H1 (cell line): Measurements from ENCODE around the gene C1QL2. TPM values are rescaled to one million over a fixed set of nuclear protein-coding genes. Genes with fewer than 3 reads are reported as not detected.

ENCODE experiments used
- CTCF ChIA-PET: fragments of 300-600 bp; sonication (Branson Sonifier 250); formaldehyde crosslinking; loops from one replicate; lab custom pipeline; 2021; ENCODE audit not compliant: partially characterized antibody; lab: Charles Lee
- POLR2A ChIA-PET: fragments of 300-600 bp; sonication (Branson Sonifier 250); formaldehyde crosslinking; loops from one replicate; lab custom pipeline; 2021; ENCODE audit warnings: inconsistent platforms; ENCODE audit not compliant: partially characterized antibody; lab: Charles Lee
- DNase-seq, 2 experiments: peaks; one replicate each; pipeline versions ENCODE4 v3.0.0 to v3.0.0-alpha.2; 2010 to 2022; ENCODE audit warnings: low spot score in 2 of 2, low read depth in 1 of 2, mixed read lengths in 1 of 2
- FAIRE-seq: peaks from 2 replicates; lab custom pipeline; 2011; peaks lifted over from hg19 to GRCh38; lab: Jason Lieb, UNC
- H2AFZ ChIP-seq: 2 replicates; pipeline ENCODE4 v1.8.1; 2012; ENCODE audit warnings: low read length, inconsistent platforms
- H2AK5ac ChIP-seq: 2 replicates; pipeline ENCODE4 v1.6.1; 2013; ENCODE audit warnings: low read depth, low read length
- H2BK120ac ChIP-seq: replicated peaks from 2 replicates; pipeline ENCODE3; 2013; ENCODE audit warnings: low read depth, low read length, inconsistent platforms
- H2BK12ac ChIP-seq: 2 replicates; pipeline ENCODE4 v1.6.1; 2013; ENCODE audit warnings: low read depth, low read length
- H2BK15ac ChIP-seq: 2 replicates; pipeline ENCODE4 v1.6.1; 2013; ENCODE audit warnings: low read length
- H2BK20ac ChIP-seq: 2 replicates; pipeline ENCODE4 v1.6.1; 2013; ENCODE audit warnings: low read length
- H2BK5ac ChIP-seq: 2 replicates; pipeline ENCODE4 v1.6.1; 2013; ENCODE audit warnings: low read depth, low read length
- H3K14ac ChIP-seq: 2 replicates; pipeline ENCODE4 v1.6.1; 2013; ENCODE audit warnings: inconsistent platforms; ENCODE audit not compliant: insufficient read length
- H3K18ac ChIP-seq: 2 replicates; pipeline ENCODE4 v1.6.1; 2013; ENCODE audit warnings: low read length; ENCODE audit errors: extremely low read depth
- H3K23ac ChIP-seq: 2 replicates; pipeline ENCODE4 v1.6.1; 2013; ENCODE audit warnings: inconsistent platforms; ENCODE audit not compliant: insufficient read length
- H3K23me2 ChIP-seq: 2 replicates; pipeline ENCODE4 v1.6.1; 2013; ENCODE audit warnings: low read depth, low read length
- H3K27ac ChIP-seq: 2 replicates; pipeline ENCODE4 v1.6.1; 2011; ENCODE audit warnings: low read depth, low read length, inconsistent platforms
- H3K27me3 ChIP-seq, 4 experiments: replicated peaks in 1 of 4; 1 replicate in 1 of 4; 2 replicates in 3 of 4; pipeline versions ENCODE4 v1.6.1 to v1.8.1; 2011 to 2013; ENCODE audit warnings: low read length in 3 of 4, mild to moderate bottlenecking in 3 of 4, inconsistent platforms in 2 of 4, mixed read lengths in 2 of 4, moderate library complexity in 1 of 4; ENCODE audit not compliant: control insufficient read depth in 3 of 4, insufficient read depth in 3 of 4; ENCODE audit errors: extremely low read depth in 1 of 4
- H3K36me3 ChIP-seq, 4 experiments: 2 replicates each; pipeline versions ENCODE4 v1.6.1 to v1.8.1; 2011 to 2013; ENCODE audit warnings: mild to moderate bottlenecking in 4 of 4, low read length in 3 of 4, moderate library complexity in 2 of 4, control low read depth in 1 of 4, inconsistent platforms in 1 of 4; ENCODE audit not compliant: insufficient read depth in 4 of 4, control insufficient read depth in 2 of 4
- H3K4ac ChIP-seq: replicated peaks from 2 replicates; pipeline ENCODE3; 2013; ENCODE audit warnings: low read length, low read depth, mixed read lengths, inconsistent platforms; ENCODE audit not compliant: insufficient read length
- H3K4me1 ChIP-seq, 4 experiments: replicated peaks in 1 of 4; 1 replicate in 1 of 4; 2 replicates in 3 of 4; pipeline versions ENCODE4 v1.6.1 to v1.8.1; 2011 to 2013; ENCODE audit warnings: low read length in 3 of 4, inconsistent platforms in 2 of 4, mixed read lengths in 1 of 4; ENCODE audit not compliant: insufficient read depth in 4 of 4, control insufficient read depth in 3 of 4
- H3K4me2 ChIP-seq, 2 experiments: 2 replicates each; pipeline versions ENCODE4 v1.6.1 to v1.8.1; 2011 to 2013; ENCODE audit warnings: low read depth in 2 of 2, low read length in 2 of 2, control low read depth in 1 of 2, inconsistent platforms in 1 of 2, mild to moderate bottlenecking in 1 of 2; ENCODE audit not compliant: insufficient read depth in 1 of 2
- H3K4me3 ChIP-seq, 4 experiments: fragments of 200-600, 300-600 bp in 1 of 4; sonication (generic), shearing (Covaris generic), sonication (Bioruptor Twin) in 1 of 4; 2 replicates each; pipeline versions ENCODE4 v1.5.1 to v1.8.1; 2011 to 2016; ENCODE audit warnings: low read length in 4 of 4, low read depth in 3 of 4, control low read depth in 2 of 4, inconsistent platforms in 2 of 4, mild to moderate bottlenecking in 2 of 4, mixed read lengths in 1 of 4, moderate library complexity in 1 of 4; ENCODE audit not compliant: insufficient read depth in 2 of 4; ENCODE audit errors: extremely low read depth in 1 of 4
- H3K56ac ChIP-seq: replicated peaks from 2 replicates; pipeline ENCODE3; 2013; ENCODE audit warnings: low read depth, mild to moderate bottlenecking, mixed read lengths, low read length, inconsistent platforms; ENCODE audit not compliant: insufficient read length
- H3K79me1 ChIP-seq: 2 replicates; pipeline ENCODE4 v1.6.1; 2013; ENCODE audit warnings: low read depth, low read length, control low read depth
- H3K79me2 ChIP-seq, 2 experiments: 2 replicates each; pipeline versions ENCODE4 v1.6.1 to v1.8.1; 2012 to 2013; ENCODE audit warnings: low read length in 2 of 2, mild to moderate bottlenecking in 2 of 2, inconsistent platforms in 1 of 2; ENCODE audit not compliant: insufficient read depth in 2 of 2, control insufficient read depth in 1 of 2
- H3K9ac ChIP-seq, 4 experiments: replicated peaks in 1 of 4; 1 replicate in 1 of 4; 2 replicates in 3 of 4; pipeline versions ENCODE4 v1.6.1 to v1.8.1; 2011 to 2013; ENCODE audit warnings: low read depth in 3 of 4, low read length in 3 of 4, control low read depth in 2 of 4, mild to moderate bottlenecking in 2 of 4, moderate library complexity in 2 of 4, inconsistent platforms in 1 of 4; ENCODE audit errors: extremely low read depth in 1 of 4
- H3K9me3 ChIP-seq, 2 experiments: 2 replicates each; pipeline versions ENCODE4 v1.6.1 to v1.8.1; 2012 to 2013; ENCODE audit warnings: mild to moderate bottlenecking in 2 of 2, moderate library complexity in 2 of 2, control low read depth in 1 of 2, inconsistent platforms in 1 of 2, low read depth in 1 of 2, low read length in 1 of 2, mixed read lengths in 1 of 2; ENCODE audit not compliant: insufficient read depth in 2 of 2
- H4K20me1 ChIP-seq, 2 experiments: replicated peaks in 1 of 2; 2 replicates each; pipeline versions ENCODE3 to v1.8.1; 2011 to 2013; ENCODE audit warnings: inconsistent platforms in 2 of 2, low read length in 2 of 2, mild to moderate bottlenecking in 1 of 2; ENCODE audit not compliant: insufficient read depth in 2 of 2, control insufficient read depth in 1 of 2
- H4K5ac ChIP-seq: 2 replicates; pipeline ENCODE4 v1.6.1; 2013; ENCODE audit warnings: low read length, low read depth, mixed read lengths, inconsistent platforms; ENCODE audit not compliant: insufficient read length
- H4K8ac ChIP-seq: 2 replicates; pipeline ENCODE4 v1.8.0; 2013; ENCODE audit warnings: mild to moderate bottlenecking, moderate library complexity, low read length, inconsistent platforms; ENCODE audit not compliant: insufficient read depth; ENCODE audit errors: extremely low read depth
- H4K91ac ChIP-seq: replicated peaks from 2 replicates; pipeline ENCODE3; 2013; ENCODE audit warnings: low read length, mixed read lengths, inconsistent platforms; ENCODE audit not compliant: insufficient read length
- JUN ChIP-seq: IDR thresholded peaks from 2 replicates; pipeline ENCODE4 v1.6.1; 2011; ENCODE audit warnings: low read depth, mild to moderate bottlenecking, improper control_type of control experiment, low read length
- JUND ChIP-seq: IDR thresholded peaks from 2 replicates; pipeline ENCODE4 v1.6.1; 2011; ENCODE audit warnings: mild to moderate bottlenecking, improper control_type of control experiment, low read length
- POLR2AphosphoS5 ChIP-seq: IDR thresholded peaks from 2 replicates; pipeline ENCODE4 v1.6.1; 2011; ENCODE audit warnings: low read depth, low read length
- SIX5 ChIP-seq: IDR thresholded peaks from 2 replicates; pipeline ENCODE4 v1.6.1; 2011; ENCODE audit warnings: mild to moderate bottlenecking, low read depth, low read length
- ZNF274 ChIP-seq: IDR thresholded peaks from 2 replicates; pipeline ENCODE4 v1.7.0; 2012; ENCODE audit warnings: low read length, borderline replicate concordance; ENCODE audit errors: extremely low read depth
- WGBS, 2 experiments: shearing (Covaris generic) in 1 of 2; methylation state at CpG; one replicate each; pipeline versions ENCODE4 v1.1.6 to v1.1.7; 2013 to 2015; ENCODE audit warnings: low lambda C conversion rate in 2 of 2, mixed read lengths in 2 of 2, inconsistent platforms in 1 of 2, low coverage in 1 of 2, missing lambda C conversion rate in 1 of 2; ENCODE audit not compliant: insufficient replicate concordance in 2 of 2, insufficient coverage in 1 of 2, insufficient read length in 1 of 2; ENCODE audit errors: extremely low coverage in 1 of 2, missing lambda C conversion rate in 1 of 2; 5-methylcytosine and 5-hydroxymethylcytosine counted together
- polyA plus RNA-seq, 7 experiments: library from polyadenylated mRNA; depleted of rRNA in 3 of 7; stranded (reverse) in 5 of 7; unstranded in 2 of 7; fragments of >200 nt in 5 of 7; fragments of 200-250 nt in 2 of 7; gene quantifications; 1 replicate in 5 of 7; 2 replicates in 1 of 7; 4 replicates in 1 of 7; pipeline versions ENCODE4 v1.2.1 to v1.2.3, GENCODE V29; 2011 to 2013; ENCODE audit warnings: missing spikeins in 2 of 7, mixed read lengths in 2 of 7
- total RNA-seq: library from RNA; stranded (reverse); fragmentation: NEBNext Ultra II Directional; extraction: Animal tissue kit (Norgen Biotek cat#: 25700); gene quantifications from 2 replicates; pipeline ENCODE4 v1.2.1, GENCODE V29; 2021

The C1QL2 gene
- total and polyA plus RNA-seq, 2 of the 8 experiments (the other 6 are each of a cell fraction or from before 2014, with no cell fraction given), result 0.80 to 0.88 TPM

DNA sequence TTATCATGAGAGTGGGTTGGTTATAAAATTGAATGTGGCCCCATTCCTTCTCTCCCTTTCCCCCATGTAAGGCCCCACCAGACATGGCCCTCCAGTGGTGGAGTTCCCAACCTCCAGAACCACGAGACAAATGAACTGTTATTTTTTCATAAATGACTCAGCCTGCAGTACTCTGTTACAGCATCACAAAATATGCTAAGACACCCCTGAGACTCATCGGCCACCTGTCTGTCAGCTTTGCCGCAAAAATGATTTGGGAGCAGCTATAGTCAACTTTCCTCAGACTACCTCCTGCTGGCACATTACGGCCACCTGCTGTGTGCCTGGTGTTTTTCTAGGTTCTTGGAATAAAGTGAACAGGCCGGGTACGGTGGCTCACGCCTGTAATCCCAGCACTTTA lies 21.4 kb upstream of the C1QL2 start:
- no peak overlapping the region for H2BK120ac ChIP-seq
- H2BK15ac ChIP-seq, result no peak overlapping the region
- no peaks in the 10 kb centered on the region for H3K27me3 ChIP-seq
- no peak overlapping the region for H4K8ac ChIP-seq
- H4K91ac ChIP-seq, result no peak overlapping the region
- no peak overlapping the region for H3K9ac ChIP-seq
- 0 out of 2 replicates have a peak overlapping the region, but pooled peaks have one; percentile 27 for H2BK12ac ChIP-seq
- H3K4me2 ChIP-seq, result no peak overlapping the region
- H2BK20ac ChIP-seq, result no peak overlapping the region
- no peaks in the 10 kb centered on the region; a peak in 1 of 4 replicates for H3K9me3 ChIP-seq
- POLR2A ChIA-PET, result interaction anchor here (1.2 kb wide), 1 partner anchor 14 kb away, joined by 3 read pairs; no protein-coding TSS in a partner anchor
- H3K4ac ChIP-seq, result no peak overlapping the region
- H3K56ac ChIP-seq, result no peak overlapping the region
- FAIRE-seq, result no peak
- CTCF ChIA-PET, result interaction anchor here (0.6 to 1.4 kb wide), 4 partner anchors 16 to 298 kb away, joined by 3 to 4 read pairs (median 4); no protein-coding TSS in a partner anchor
- no peak overlapping the region for H3K27ac ChIP-seq
- no peaks in the 10 kb centered on the region for H4K20me1 ChIP-seq
- H3K23ac ChIP-seq, result no peak overlapping the region
- no peak for TF ChIP-seq ZNF274
- TF ChIP-seq POLR2AphosphoS5, result no peak
- TF ChIP-seq SIX5, result no peak
- TF ChIP-seq JUN, result no peak
- no peak for TF ChIP-seq JUND
- no peak overlapping the region for H3K4me3 ChIP-seq
- H2BK5ac ChIP-seq, result no peak overlapping the region
- H3K36me3 ChIP-seq, result no peaks in the 10 kb centered on the region
- H2AK5ac ChIP-seq, result no peak overlapping the region
- WGBS, 2 experiments, result 92% methylated on average over 7 of the region's 7 CpGs; no CpG with 5 or more reads in 1 of the 2 experiments
- no peaks in the 10 kb centered on the region; a peak in 1 of 7 replicates for H3K4me1 ChIP-seq
- no peak overlapping the region for H4K5ac ChIP-seq
- DNase-seq, result no peak
- no peak overlapping the region for H2AFZ ChIP-seq
- 0 out of 2 replicates have a peak overlapping the region, but pooled peaks have one; percentile 32 for H3K18ac ChIP-seq
- H3K23me2 ChIP-seq, result no peaks in the 10 kb centered on the region
- no peaks in the 10 kb centered on the region for H3K79me2 ChIP-seq
- no peaks in the 10 kb centered on the region for H3K79me1 ChIP-seq
- H3K14ac ChIP-seq, result no peak overlapping the region
